H4 (cell line): ENCODE results near the gene ATXN1. TPM values are rescaled to one million over a fixed set of nuclear protein-coding genes. Genes with fewer than 3 reads are reported as not detected.

Experiments
- DNase-seq: peaks from one replicate; pipeline ENCODE4 v3.0.0-alpha.2; 2015; ENCODE audit warnings: low spot score
- total RNA-seq: library from RNA; depleted of rRNA; stranded (reverse); fragments of >200 nt; shearing (Covaris generic); gene quantifications from 2 replicates; pipeline ENCODE4 v1.2.3, GENCODE V29; 2014

ATXN1 gene
- total RNA-seq, 1 experiment from 2014 or later, result 18.9 TPM

DNA sequence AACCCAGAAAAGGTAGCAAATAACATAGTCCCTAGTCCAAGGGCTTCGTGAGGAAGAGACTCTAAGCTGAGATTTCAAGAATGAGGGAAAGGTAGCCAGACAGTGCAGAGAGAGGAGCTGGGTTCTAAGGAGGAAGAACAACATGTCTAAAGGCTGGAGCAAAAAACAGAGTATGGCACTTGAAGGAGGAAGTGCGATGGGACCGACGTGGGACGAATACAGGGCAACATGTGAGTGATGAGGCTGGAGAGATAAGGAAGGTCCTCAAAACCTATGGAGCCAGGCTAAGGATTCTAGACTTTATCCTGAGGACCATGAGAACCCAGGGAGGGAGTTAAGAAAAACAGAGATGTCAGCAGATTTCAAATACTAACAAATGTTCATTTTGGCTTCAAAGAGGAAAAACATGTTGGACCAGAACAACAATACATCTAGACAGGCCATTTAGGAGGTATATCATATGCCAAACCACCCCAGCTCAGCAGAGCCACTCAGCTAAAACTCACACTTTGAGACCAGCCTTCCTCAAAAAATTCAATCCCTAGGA lies 17.5 kb downstream of the ATXN1 start:
- no peak for DNase-seq

- DNase-seq, result no peak
Measured at GRCh38 chr6:16742116-16742515, 19.1 kb downstream of the ATXN1 start.

GRCh38 chr6:16741112-16742016 lies 19.9 kb downstream of the ATXN1 start:
- DNase-seq, result peak; percentile 85

DNA sequence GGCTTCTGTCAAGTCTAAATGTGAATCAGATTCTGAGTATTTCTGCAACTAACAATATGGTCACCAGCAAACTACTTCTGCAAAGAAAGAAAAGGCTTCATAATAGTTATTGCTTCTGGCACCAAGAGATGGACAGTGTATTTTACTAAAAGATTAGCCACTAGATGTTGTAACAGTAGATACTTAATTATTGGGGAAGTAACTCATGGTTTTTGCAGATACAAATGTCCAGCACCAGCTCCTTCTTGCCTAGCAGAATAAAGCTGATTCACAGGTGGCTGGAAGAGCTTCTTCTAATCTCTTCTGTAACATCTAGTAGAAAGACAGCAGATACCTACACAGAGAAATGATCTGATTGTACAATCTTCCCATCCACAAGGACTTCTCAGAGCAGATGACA lies 21.2 kb downstream of the ATXN1 start:
- no peak for DNase-seq

DNA sequence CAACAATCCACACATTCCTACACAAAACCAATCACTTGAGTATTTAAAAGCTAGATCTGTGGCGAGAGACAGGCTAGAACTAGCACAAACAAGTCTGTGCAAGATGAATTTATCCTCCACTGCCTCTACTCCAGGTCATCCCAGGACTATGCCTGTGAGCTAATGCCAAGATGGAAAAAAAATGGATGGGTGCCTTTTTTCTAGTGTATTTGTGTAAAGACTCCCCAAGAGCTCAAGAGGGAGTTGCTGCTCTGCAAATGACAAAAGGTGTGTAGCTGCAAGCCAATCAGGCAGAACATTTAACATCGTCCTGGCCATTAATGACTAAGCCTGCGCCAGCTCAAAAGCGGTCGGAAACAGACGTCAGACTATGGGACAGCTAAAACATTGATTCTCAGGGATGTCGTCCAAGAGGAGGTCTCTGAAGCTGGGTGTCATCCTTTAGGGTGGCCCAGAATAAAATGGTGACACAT lies 21.9 kb downstream of the ATXN1 start:
- DNase-seq, result no peak

- DNase-seq, result no peak
Measured at GRCh38 chr6:16737925-16738324, 23.3 kb downstream of the ATXN1 start.

DNA sequence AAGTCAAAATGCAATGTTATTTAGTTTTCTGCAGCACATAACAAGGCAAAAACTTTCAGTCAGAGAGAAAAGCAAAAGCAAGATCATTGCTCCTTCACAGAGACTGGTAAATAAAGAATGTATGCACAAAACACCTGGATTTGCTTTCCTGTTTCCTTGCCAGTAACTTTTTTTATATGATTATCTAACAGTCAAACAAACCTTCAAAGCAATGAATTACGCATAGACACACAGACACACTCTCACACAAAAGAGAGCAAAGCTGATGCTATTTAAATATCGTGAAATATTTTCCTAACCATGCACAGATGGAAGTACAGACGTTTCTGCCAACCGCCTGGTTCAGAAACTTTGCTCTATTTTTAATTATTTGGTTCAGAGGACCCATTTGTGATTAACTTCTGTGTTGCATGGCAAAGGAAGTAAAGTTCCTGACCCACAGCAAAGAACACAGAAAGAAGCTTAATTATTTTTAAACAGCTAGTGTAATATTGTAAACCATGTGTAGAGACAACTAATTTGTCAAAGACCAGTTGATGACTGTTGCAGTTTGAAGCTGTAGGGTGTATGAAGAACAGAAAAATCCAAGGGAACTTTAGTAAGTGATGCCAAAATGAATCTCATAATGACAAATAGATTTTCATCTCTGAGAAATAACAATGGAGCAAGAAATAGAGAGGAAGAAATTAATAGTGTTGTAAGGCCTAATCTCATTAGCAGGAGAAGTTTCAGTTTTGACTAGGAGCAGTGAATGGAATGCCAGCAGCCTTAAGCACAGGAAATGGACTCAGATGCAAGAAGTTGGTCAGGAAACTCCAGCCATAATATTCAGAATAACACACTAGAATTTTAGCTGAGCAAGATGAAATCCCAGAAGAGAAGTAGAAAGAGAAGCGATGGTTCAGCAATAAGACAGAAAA lies 24.1 kb downstream of the ATXN1 start:
- DNase-seq, result no peak

GRCh38 chr6:16735014-16735413 lies 26.2 kb downstream of the ATXN1 start:
- DNase-seq, result no peak

- DNase-seq, result no peak
Measured at GRCh38 chr6:16733085-16733484, 28.2 kb downstream of the ATXN1 start.

GRCh38 chr6:16731478-16732051 lies 29.7 kb downstream of the ATXN1 start:
- no peak for DNase-seq

- DNase-seq, result no peak
Measured at GRCh38 chr6:16730738-16731477, 30.4 kb downstream of the ATXN1 start.

DNA sequence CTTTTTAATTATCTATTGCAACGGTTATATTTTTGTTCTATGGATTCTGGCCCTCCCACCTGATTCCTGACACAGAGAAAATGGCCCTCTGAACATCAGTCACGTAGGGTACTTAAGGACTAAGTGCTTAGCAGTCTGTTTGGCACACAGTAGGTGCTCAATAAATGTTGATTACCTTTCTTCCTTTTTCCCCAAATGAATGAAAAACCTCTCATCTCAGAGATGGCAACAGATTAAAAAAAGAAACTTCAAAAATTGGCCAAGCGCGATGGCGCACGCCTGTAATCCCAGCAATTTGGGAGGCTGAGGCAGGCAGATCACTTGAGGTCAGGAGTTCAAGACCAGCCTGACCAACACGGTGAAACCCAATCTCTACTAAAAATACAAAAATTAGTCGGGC lies 31.5 kb downstream of the ATXN1 start:
- no peak for DNase-seq

GRCh38 chr6:16729183-16729691 lies 32.0 kb downstream of the ATXN1 start:
- DNase-seq, result peak; percentile 54

DNA sequence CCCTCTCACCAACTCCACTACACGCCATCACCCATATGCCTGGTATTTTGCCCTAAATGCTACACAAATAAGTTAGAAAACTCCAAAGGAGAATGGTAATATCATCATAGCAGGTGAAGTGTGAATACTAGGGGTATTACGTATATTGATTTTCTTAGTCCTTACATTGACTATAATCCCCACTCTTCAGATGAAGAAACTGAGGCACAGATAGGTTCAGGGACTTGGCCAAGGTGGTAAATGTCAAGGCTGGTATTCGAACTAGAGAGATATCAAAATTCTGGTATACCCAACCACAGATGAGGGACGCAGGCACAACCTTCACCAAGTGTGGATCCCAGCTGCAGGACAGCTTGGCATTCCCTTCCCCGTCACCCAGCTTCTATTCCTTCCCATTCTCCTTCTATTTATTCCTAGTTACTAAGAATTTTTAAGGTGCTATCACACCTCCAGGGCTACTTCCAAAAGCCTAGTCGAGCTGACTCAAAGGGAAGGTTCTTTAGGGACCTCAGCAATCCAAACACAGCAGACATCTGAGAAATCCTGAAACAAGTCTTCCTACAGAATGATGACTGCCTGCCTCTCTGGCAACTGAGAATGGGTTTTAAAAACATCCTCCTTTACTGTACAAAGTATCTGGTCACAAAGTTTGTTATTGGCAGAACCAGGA lies 32.6 kb downstream of the ATXN1 start:
- DNase-seq, result no peak

- DNase-seq, result peak; percentile 81
Measured at GRCh38 chr6:16727996-16728395, 33.3 kb downstream of the ATXN1 start.

- peak; percentile 72 for DNase-seq
Measured at GRCh38 chr6:16725145-16725864, 36.0 kb downstream of the ATXN1 start.

- DNase-seq, result peak; percentile 93
Measured at GRCh38 chr6:16723826-16724225, 37.4 kb downstream of the ATXN1 start.

- DNase-seq, result no peak
Measured at GRCh38 chr6:16723402-16723801, 37.9 kb downstream of the ATXN1 start.

GRCh38 chr6:16722630-16723029 lies 38.6 kb downstream of the ATXN1 start:
- no peak for DNase-seq

DNA sequence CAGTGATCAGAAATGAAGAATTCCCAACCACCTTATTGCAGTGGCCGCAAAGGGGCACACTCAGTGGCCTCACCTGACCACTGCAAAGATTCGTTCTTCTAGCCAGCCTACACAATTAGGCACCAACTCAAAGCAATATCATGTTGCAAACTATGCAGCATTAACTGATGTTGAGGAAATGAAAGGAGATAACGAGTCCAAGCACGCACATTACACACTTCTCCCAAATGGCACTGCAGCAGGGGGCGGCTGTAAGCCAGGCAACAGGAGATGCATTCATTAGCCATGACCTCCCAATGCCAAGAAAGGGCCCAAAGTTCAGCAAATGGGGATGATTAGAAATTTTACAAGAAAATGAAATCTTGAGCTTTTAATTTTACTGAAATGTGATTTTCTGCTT lies 39.3 kb downstream of the ATXN1 start:
- no peak for DNase-seq
